HS-27A (cell line): Measurements from ENCODE around the gene SHH.

Source experiments
- DNase-seq: peaks from one replicate; pipeline ENCODE4 v3.0.0-alpha.2; 2012; ENCODE audit warnings: low read depth, missing footprints

Gene SHH

GRCh38 chr7:155764438-155764793 lies 47.8 kb downstream of the SHH start:
- no peak for DNase-seq

GRCh38 chr7:155763691-155764437 lies 48.4 kb downstream of the SHH start:
- DNase-seq: no peak

GRCh38 chr7:155763122-155763521 lies 49.1 kb downstream of the SHH start:
- no peak for DNase-seq

GRCh38 chr7:155762655-155763054 lies 49.6 kb downstream of the SHH start:
- no peak for DNase-seq

- no peak for DNase-seq
These were observed 50.2 kb downstream of the SHH start for GRCh38 chr7:155762036-155762435.

GRCh38 chr7:155761162-155761561 lies 51.1 kb downstream of the SHH start:
- no peak for DNase-seq

- no peak for DNase-seq
These were observed 52.4 kb downstream of the SHH start for GRCh38 chr7:155759740-155760430.

- no peak for DNase-seq
These were observed 53.9 kb downstream of the SHH start for GRCh38 chr7:155758348-155758747.

- no peak for DNase-seq
These were observed 55.9 kb downstream of the SHH start for GRCh38 chr7:155756322-155756721.

GRCh38 chr7:155755026-155755425 lies 57.2 kb downstream of the SHH start:
- no peak for DNase-seq

GRCh38 chr7:155754165-155754564 lies 58.1 kb downstream of the SHH start:
- no peak for DNase-seq

GRCh38 chr7:155753446-155753965 lies 58.8 kb downstream of the SHH start:
- DNase-seq: no peak

GRCh38 chr7:155752756-155753445 lies 59.4 kb downstream of the SHH start:
- no peak for DNase-seq

- no peak for DNase-seq
These were observed 60.9 kb downstream of the SHH start for GRCh38 chr7:155751409-155751808.

- no peak for DNase-seq
These were observed 61.8 kb downstream of the SHH start for GRCh38 chr7:155750255-155751125.
